Testis (tissue), 2 donors: Measurements from ENCODE around the gene CEP85L.

Experiments
- POLR2A ChIP-seq: fragments of 450-650 bp; IDR thresholded peaks from one replicate; pipeline ENCODE4 v1.6.1; 2017; ENCODE audit warnings: antibody characterized with exemption, mild to moderate bottlenecking, moderate library complexity
- TF ChIP-seq, protein P1 (sequence below), 3 experiments: fragments of 450-650 bp in 2 of 3; fragments of 200-600 bp in 1 of 3; sonication (generic) in 1 of 3; IDR thresholded peaks; one replicate each; pipeline ENCODE4 v1.5.1; 2016 to 2019; ENCODE audit warnings: antibody characterized with exemption in 3 of 3, mild to moderate bottlenecking in 2 of 3, moderate library complexity in 1 of 3

DNA sequence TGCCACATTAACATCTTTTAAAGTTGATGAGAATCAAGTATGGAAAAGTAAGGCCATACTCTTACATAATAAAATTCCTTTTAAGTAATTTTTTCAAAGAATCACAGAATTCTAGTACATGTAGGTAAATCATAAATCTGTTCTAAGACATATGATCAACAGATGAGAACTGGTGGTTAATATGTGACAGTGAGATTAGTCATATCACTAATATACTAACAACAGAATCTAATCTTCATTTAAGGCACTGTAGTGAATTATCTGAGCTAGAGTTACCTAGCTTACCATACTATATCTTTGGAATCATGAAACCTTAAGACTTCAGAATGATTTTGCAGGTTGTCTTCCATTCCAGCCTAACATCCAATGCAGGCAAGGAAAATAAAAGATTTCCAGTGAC, 91.7 kb downstream of the CEP85L start:
- TF ChIP-seq, protein P1, sequence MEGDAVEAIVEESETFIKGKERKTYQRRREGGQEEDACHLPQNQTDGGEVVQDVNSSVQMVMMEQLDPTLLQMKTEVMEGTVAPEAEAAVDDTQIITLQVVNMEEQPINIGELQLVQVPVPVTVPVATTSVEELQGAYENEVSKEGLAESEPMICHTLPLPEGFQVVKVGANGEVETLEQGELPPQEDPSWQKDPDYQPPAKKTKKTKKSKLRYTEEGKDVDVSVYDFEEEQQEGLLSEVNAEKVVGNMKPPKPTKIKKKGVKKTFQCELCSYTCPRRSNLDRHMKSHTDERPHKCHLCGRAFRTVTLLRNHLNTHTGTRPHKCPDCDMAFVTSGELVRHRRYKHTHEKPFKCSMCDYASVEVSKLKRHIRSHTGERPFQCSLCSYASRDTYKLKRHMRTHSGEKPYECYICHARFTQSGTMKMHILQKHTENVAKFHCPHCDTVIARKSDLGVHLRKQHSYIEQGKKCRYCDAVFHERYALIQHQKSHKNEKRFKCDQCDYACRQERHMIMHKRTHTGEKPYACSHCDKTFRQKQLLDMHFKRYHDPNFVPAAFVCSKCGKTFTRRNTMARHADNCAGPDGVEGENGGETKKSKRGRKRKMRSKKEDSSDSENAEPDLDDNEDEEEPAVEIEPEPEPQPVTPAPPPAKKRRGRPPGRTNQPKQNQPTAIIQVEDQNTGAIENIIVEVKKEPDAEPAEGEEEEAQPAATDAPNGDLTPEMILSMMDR (IDR thresholded peaks at IDR 0.05): no peak
- TF ChIP-seq POLR2A: no peak
